Testis (tissue), 2 donors: ENCODE results near the gene ABAT.

Experiments used
- CTCF ChIP-seq, 3 experiments: fragments of 450-650 bp in 2 of 3; fragments of 200-600 bp in 1 of 3; sonication (generic) in 1 of 3; IDR thresholded peaks; one replicate each; pipeline ENCODE4 v1.5.1; 2016 to 2019; ENCODE audit warnings: antibody characterized with exemption in 3 of 3, mild to moderate bottlenecking in 2 of 3, moderate library complexity in 1 of 3
- POLR2A ChIP-seq: fragments of 450-650 bp; IDR thresholded peaks from one replicate; pipeline ENCODE4 v1.6.1; 2017; ENCODE audit warnings: antibody characterized with exemption, mild to moderate bottlenecking, moderate library complexity

- no peak for TF ChIP-seq CTCF (IDR thresholded peaks at IDR 0.05)
- TF ChIP-seq POLR2A: no peak
These were observed 134.4 kb downstream of the ABAT start for GRCh38 chr16:8808613-8809353.
